H9 (cell line): ENCODE data around the gene CTIF. TPM values are rescaled to one million over a fixed set of nuclear protein-coding genes. Genes with fewer than 3 reads are reported as not detected.

ENCODE experiments used
- DNase-seq: peaks from one replicate; pipeline ENCODE4 v3.0.0-alpha.2; 2017
- H2AFZ ChIP-seq: one replicate; pipeline ENCODE4 v1.6.1; 2013; ENCODE audit warnings: mild to moderate bottlenecking, low read length, control low read depth, moderate library complexity
- H2AK5ac ChIP-seq: 2 replicates; pipeline ENCODE4 v1.6.1; 2013; ENCODE audit warnings: low read length, control low read depth, mixed read lengths; ENCODE audit not compliant: insufficient read length
- H2BK120ac ChIP-seq: one replicate; pipeline ENCODE4 v1.6.1; 2013; ENCODE audit warnings: low read depth, mild to moderate bottlenecking, low read length, control low read depth, inconsistent platforms; ENCODE audit not compliant: poor library complexity, severe bottlenecking
- H2BK12ac ChIP-seq: 2 replicates; pipeline ENCODE4 v1.6.1; 2013; ENCODE audit warnings: low read length, control low read depth, mixed read lengths, low read depth; ENCODE audit not compliant: insufficient read length
- H2BK15ac ChIP-seq: 2 replicates; pipeline ENCODE4 v1.6.1; 2013; ENCODE audit warnings: low read depth, low read length, control low read depth
- H2BK20ac ChIP-seq: one replicate; pipeline ENCODE4 v1.6.1; 2013; ENCODE audit warnings: low read depth, mild to moderate bottlenecking, low read length, control low read depth, inconsistent platforms; ENCODE audit not compliant: poor library complexity, severe bottlenecking
- H2BK5ac ChIP-seq: 2 replicates; pipeline ENCODE4 v1.6.1; 2013; ENCODE audit warnings: low read length, control low read depth, mixed read lengths; ENCODE audit not compliant: insufficient read length
- H3K14ac ChIP-seq: 2 replicates; pipeline ENCODE4 v1.6.1; 2013; ENCODE audit warnings: low read length, control low read depth; ENCODE audit not compliant: insufficient read depth
- H3K18ac ChIP-seq: 2 replicates; pipeline ENCODE4 v1.6.1; 2013; ENCODE audit warnings: low read depth, mild to moderate bottlenecking, mixed read lengths, low read length, control low read depth; ENCODE audit not compliant: insufficient read length
- H3K23ac ChIP-seq: 2 replicates; pipeline ENCODE4 v1.6.1; 2013; ENCODE audit warnings: low read length, control low read depth, mixed read lengths, low read depth; ENCODE audit not compliant: insufficient read length
- H3K23me2 ChIP-seq: 2 replicates; pipeline ENCODE4 v1.6.1; 2013; ENCODE audit warnings: low read depth, mild to moderate bottlenecking, mixed read lengths, low read length, control low read depth; ENCODE audit not compliant: insufficient read length, poor library complexity, severe bottlenecking
- H3K27ac ChIP-seq: 2 replicates; pipeline ENCODE4 v1.5.1; 2013; ENCODE audit warnings: low read length, control low read depth, mixed read lengths, low read depth; ENCODE audit not compliant: insufficient read length
- H3K27me3 ChIP-seq: 2 replicates; pipeline ENCODE4 v1.6.1; 2013; ENCODE audit warnings: low read length, control low read depth, inconsistent platforms; ENCODE audit not compliant: insufficient read depth
- H3K4ac ChIP-seq: 2 replicates; pipeline ENCODE4 v1.6.1; 2013; ENCODE audit warnings: low read depth, mild to moderate bottlenecking, control low read depth, inconsistent platforms, low read length, moderate library complexity
- H3K4me1 ChIP-seq: 2 replicates; pipeline ENCODE4 v1.6.1; 2013; ENCODE audit warnings: low read length, control low read depth, inconsistent platforms; ENCODE audit not compliant: insufficient read depth
- H3K4me2 ChIP-seq: 2 replicates; pipeline ENCODE4 v1.6.1; 2013; ENCODE audit warnings: low read length, control low read depth, mixed read lengths; ENCODE audit not compliant: insufficient read length, insufficient read depth
- H3K56ac ChIP-seq: 2 replicates; pipeline ENCODE4 v1.6.1; 2013; ENCODE audit warnings: low read depth, mild to moderate bottlenecking, mixed read lengths, low read length, control low read depth; ENCODE audit not compliant: insufficient read length
- H3K79me1 ChIP-seq: 2 replicates; pipeline ENCODE4 v1.6.1; 2013; ENCODE audit warnings: low read depth, mild to moderate bottlenecking, moderate library complexity, low read length, control low read depth, inconsistent platforms; ENCODE audit not compliant: insufficient read depth, poor library complexity, severe bottlenecking
- H3K79me2 ChIP-seq: 2 replicates; pipeline ENCODE4 v1.6.1; 2013; ENCODE audit warnings: low read length, control low read depth, inconsistent platforms; ENCODE audit not compliant: insufficient read depth
- H3K9ac ChIP-seq: 2 replicates; pipeline ENCODE4 v1.6.1; 2013; ENCODE audit warnings: low read length, control low read depth, mixed read lengths; ENCODE audit not compliant: insufficient read length; ENCODE audit errors: extremely low read depth
- H3K9me3 ChIP-seq: one replicate; pipeline ENCODE4 v1.6.1; 2013; ENCODE audit warnings: low read depth, low read length, inconsistent platforms; ENCODE audit not compliant: control insufficient read depth
- H3T11ph ChIP-seq: one replicate; pipeline ENCODE4 v1.6.1; 2013; ENCODE audit warnings: mild to moderate bottlenecking, low read length, control low read depth, inconsistent platforms
- H4K20me1 ChIP-seq: one replicate; pipeline ENCODE4 v1.6.1; 2013; ENCODE audit not compliant: control insufficient read depth, insufficient read length, insufficient read depth
- H4K5ac ChIP-seq: 2 replicates; pipeline ENCODE4 v1.6.1; 2013; ENCODE audit warnings: low read depth, mild to moderate bottlenecking, mixed read lengths, low read length, control low read depth; ENCODE audit not compliant: insufficient read length
- H4K8ac ChIP-seq: replicated peaks from 2 replicates; pipeline ENCODE4 v1.6.1; 2013; ENCODE audit warnings: low read length, control low read depth, mixed read lengths, low read depth; ENCODE audit not compliant: insufficient read length
- H4K91ac ChIP-seq: 2 replicates; pipeline ENCODE4 v1.6.1; 2013; ENCODE audit warnings: low read depth, mild to moderate bottlenecking, moderate library complexity, mixed read lengths, low read length, control low read depth; ENCODE audit not compliant: insufficient read length
- H3K27ac Mint-ChIP-seq, 3 experiments: 2 replicates in 2 of 3; 3 replicates in 1 of 3; pipeline ENCODE4 v1.8.0; 2020 to 2021; ENCODE audit warnings: mixed read lengths in 3 of 3, mild to moderate bottlenecking in 1 of 3, moderate library complexity in 1 of 3
- H3K27me3 Mint-ChIP-seq: 2 replicates; pipeline ENCODE4 v1.8.0; 2021; ENCODE audit warnings: low read depth, mild to moderate bottlenecking, moderate library complexity, mixed read lengths
- H3K36me3 Mint-ChIP-seq, 3 experiments: 2 replicates in 2 of 3; 3 replicates in 1 of 3; pipeline ENCODE4 v1.8.0; 2020 to 2021; ENCODE audit warnings: low read depth in 3 of 3, mixed read lengths in 3 of 3; ENCODE audit not compliant: insufficient read depth in 1 of 3
- H3K4me1 Mint-ChIP-seq, 2 experiments: 2 replicates each; pipeline ENCODE4 v1.8.0; 2020; ENCODE audit warnings: mixed read lengths in 2 of 2
- H3K4me3 Mint-ChIP-seq, 2 experiments: 2 replicates in 1 of 2; 3 replicates in 1 of 2; pipeline ENCODE4 v1.8.0; 2020 to 2021; ENCODE audit warnings: mild to moderate bottlenecking in 2 of 2, mixed read lengths in 2 of 2, moderate library complexity in 1 of 2
- H3K9me3 Mint-ChIP-seq, 2 experiments: 2 replicates in 1 of 2; 3 replicates in 1 of 2; pipeline ENCODE4 v1.8.0; 2020; ENCODE audit warnings: mild to moderate bottlenecking in 2 of 2, mixed read lengths in 2 of 2, moderate library complexity in 1 of 2
- CTCF ChIP-seq: fragments of 200-600 bp; sonication (generic); conservative IDR thresholded peaks from 3 replicates; pipeline ENCODE4 v1.8.0; 2021; ENCODE audit warnings: antibody characterized with exemption, mild to moderate bottlenecking
- WGBS: extraction: QIAGEN DNeasy Blood & Tissue Kit; methylation state at CpG from one replicate; pipeline ENCODE4 v1.1.7; 2013; ENCODE audit warnings: missing lambda C conversion rate, low lambda C conversion rate, mixed read lengths; ENCODE audit not compliant: insufficient read length; ENCODE audit errors: extremely low coverage; 5-methylcytosine and 5-hydroxymethylcytosine counted together
- total RNA-seq: library from RNA; stranded (reverse); gene quantifications from 2 replicates; pipeline ENCODE4 v1.2.1, GENCODE V29; 2021

The CTIF gene
- total RNA-seq, 1 experiment from 2014 or later, result 15.8 TPM

GRCh38 chr18:48850822-48851598, 312.2 kb downstream of the CTIF start:
- no peak overlapping the region for H3K23ac ChIP-seq
- no peaks in the 10 kb centered on the region for H3K9me3 ChIP-seq
- no peak overlapping the region for H2AK5ac ChIP-seq
- H2BK15ac ChIP-seq, result no peak overlapping the region
- H3K9me3 Mint-ChIP-seq, result no peaks in the 10 kb centered on the region
- no peak overlapping the region for H3K27ac ChIP-seq
- no peak overlapping the region for H3K56ac ChIP-seq
- H4K91ac ChIP-seq, result no peak overlapping the region
- no peaks in the 10 kb centered on the region for H3K79me2 ChIP-seq
- no peak overlapping the region for H2BK120ac ChIP-seq
- H3T11ph ChIP-seq, result no peak overlapping the region
- no peak overlapping the region for H2BK20ac ChIP-seq
- H3K4me1 Mint-ChIP-seq, result peaks cover 34 to 37% of the 10 kb centered on the region in 2 experiments
- H3K4me2 ChIP-seq, result no peak overlapping the region
- H3K4me3 Mint-ChIP-seq, result no peak overlapping the region
- no peak overlapping the region for H2BK12ac ChIP-seq
- no peak overlapping the region for H3K4ac ChIP-seq
- H4K5ac ChIP-seq, result no peak overlapping the region
- no peak overlapping the region for H2BK5ac ChIP-seq
- peak overlapping the region; percentile 84 for H3K14ac ChIP-seq
- DNase-seq, result no peak
- no peak overlapping the region for H2AFZ ChIP-seq
- H3K36me3 Mint-ChIP-seq, result peaks cover 0 to 2% (median 0%) of the 10 kb centered on the region in 3 experiments; a peak in 1 of 7 replicates
- H3K18ac ChIP-seq, result no peak overlapping the region
- H3K27ac Mint-ChIP-seq, result peak overlapping the region; percentile 44 to 82 (median 50); a peak in 5 of 7 replicates
- H4K8ac ChIP-seq, result no peak overlapping the region
- H3K79me1 ChIP-seq, result no peaks in the 10 kb centered on the region
- H3K27me3 Mint-ChIP-seq, result peaks cover 3% of the 10 kb centered on the region; the same call in 1 of the 2 replicates
- no peak for TF ChIP-seq CTCF
- no peaks in the 10 kb centered on the region for H3K23me2 ChIP-seq
- no peaks in the 10 kb centered on the region for H3K27me3 ChIP-seq
- H3K9ac ChIP-seq, result no peak overlapping the region
- no peaks in the 10 kb centered on the region for H3K4me1 ChIP-seq
- no peaks in the 10 kb centered on the region for H4K20me1 ChIP-seq
- no CpG with 5 or more reads among the region's 17 CpGs for WGBS
